Measurements from ENCODE around the gene SNRNP35. TPM values are rescaled to one million over a fixed set of nuclear protein-coding genes. Genes with fewer than 3 reads are reported as not detected.
A peak's percentile ranks its signal among the peaks of the same experiment; 100 is the strongest.

Gene SNRNP35
- total and polyA plus RNA-seq, 2 of the 8 experiments (the other 6 are each of a cell fraction or from before 2014, with no cell fraction given) = 8.0 to 16.9 TPM

DNA sequence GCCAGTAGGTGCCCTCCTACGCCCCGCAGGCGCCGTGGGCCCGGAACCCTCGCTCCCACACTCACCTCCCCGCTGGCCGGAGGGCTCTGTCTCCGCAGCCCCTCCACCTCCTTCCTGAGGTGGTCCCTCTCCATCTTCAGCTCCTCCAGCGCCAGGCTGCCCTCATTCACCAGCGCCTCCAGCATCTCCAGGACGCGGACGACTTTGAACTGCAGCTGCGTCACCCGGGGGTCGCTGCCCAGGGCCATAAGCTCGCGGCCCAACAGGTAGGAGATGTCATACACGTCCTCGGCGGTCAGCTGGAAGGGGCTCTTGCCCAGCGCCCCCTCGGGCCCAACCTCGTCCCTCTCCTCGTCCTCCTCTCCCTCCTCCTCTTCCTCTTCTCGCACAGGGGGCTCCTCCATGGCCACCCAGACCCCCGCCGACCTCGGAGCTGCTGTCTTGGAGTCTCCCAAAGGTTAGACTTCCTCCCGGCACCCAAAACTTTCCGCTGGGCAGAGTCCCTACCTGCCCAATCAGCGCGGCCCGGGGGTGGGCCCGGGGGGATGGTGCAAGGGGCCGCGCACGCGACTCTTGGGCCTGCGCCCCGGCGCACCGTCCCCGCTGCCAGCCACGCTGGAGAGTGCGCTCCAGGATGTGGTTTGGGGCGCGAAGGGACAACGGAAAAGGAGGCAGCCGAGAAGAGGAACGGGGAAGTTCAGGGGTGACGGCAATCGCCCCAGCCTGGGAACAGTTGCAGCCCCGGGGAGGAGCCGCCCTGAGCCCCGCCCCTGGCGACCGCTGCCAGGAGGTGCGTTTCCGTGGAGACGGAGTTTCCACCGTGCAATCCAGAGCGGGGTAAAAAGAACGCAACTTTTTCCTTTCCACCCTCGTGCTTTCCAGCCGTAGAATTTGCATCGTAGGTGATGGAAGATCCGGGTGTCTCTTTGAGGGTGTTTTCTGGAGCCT, 21.6 kb upstream of the SNRNP35 start, which contains the start of gene RILPL2:
Gene RILPL2, minus strand, starts transcription at position 668 of the 948 bp plus-strand sequence. Its CDS starts 264 bp downstream, at position 404.
- FAIRE-seq = no peak
- 3% methylated on average over 57 of the region's 69 CpGs; no CpG with 5 or more reads in 1 of the 2 experiments for WGBS, 2 experiments (ENCODE audit: extremely low coverage in 1 of 2, insufficient coverage in 1 of 2, insufficient read length in 1 of 2, insufficient replicate concordance in 2 of 2, low coverage in 1 of 2, low lambda C conversion rate in 2 of 2, missing lambda C conversion rate in 1 of 2)
- H3K56ac ChIP-seq (replicated peaks; ENCODE audit: insufficient read length, low read depth, low read length) = no peak within 1 kb of the TSS
- peak within 1 kb of the TSS; percentile 67 to 98 for H3K4me2 ChIP-seq (ENCODE audit: insufficient read depth in 1 of 2, low read depth in 2 of 2, low read length in 2 of 2)
- no peak within 1 kb of the TSS for H4K91ac ChIP-seq (replicated peaks; ENCODE audit: insufficient read length, low read length)
- DNase-seq (ENCODE audit: low read depth in 1 of 2, low spot score in 2 of 2) = peak in 1 of 2 experiments; percentile 89
- no peaks in the 10 kb centered on the region for H3K79me1 ChIP-seq (ENCODE audit: low read depth, low read length)
- ChIA-PET CTCF (ENCODE audit: partially characterized antibody) (interaction anchor here (0.9 to 1.4 kb wide), 4 partner anchors 9 to 93 kb away, joined by 3 read pairs; no protein-coding TSS in a partner anchor), POLR2A (ENCODE audit: partially characterized antibody) (interaction anchor here (0.9 to 1.3 kb wide), 4 partner anchors 24 to 97 kb away, joined by 3 read pairs; no protein-coding TSS in a partner anchor)
- no peak within 1 kb of the TSS for H2BK5ac ChIP-seq (ENCODE audit: low read depth, low read length)
- peak within 1 kb of the TSS; percentile 48 for H3K18ac ChIP-seq (ENCODE audit: extremely low read depth, low read length)
- peaks cover 0 to 3% (median 0%) of the 10 kb centered on the region in 4 experiments; a peak in 1 of 7 replicates for H3K4me1 ChIP-seq (replicated peaks in 1 of 4; ENCODE audit: control insufficient read depth in 3 of 4, insufficient read depth in 4 of 4, low read length in 3 of 4)
- H3K9me3 ChIP-seq (ENCODE audit: insufficient read depth in 2 of 2, low read depth in 1 of 2, low read length in 1 of 2) = no peaks in the 10 kb centered on the region
- 0 out of 2 replicates have a peak within 1 kb of the TSS, but pooled peaks have one; percentile 70 for H2AK5ac ChIP-seq (ENCODE audit: low read depth, low read length)
- no peak within 1 kb of the TSS for H3K23ac ChIP-seq (ENCODE audit: insufficient read length)
- H4K20me1 ChIP-seq (replicated peaks in 1 of 2; ENCODE audit: control insufficient read depth in 1 of 2, insufficient read depth in 2 of 2, low read length in 2 of 2) = peaks cover 0 to 3% of the 10 kb centered on the region in 2 experiments
- H2BK12ac ChIP-seq (ENCODE audit: low read depth, low read length) = no peak within 1 kb of the TSS
- H2BK15ac ChIP-seq (ENCODE audit: low read length) = no peak within 1 kb of the TSS
- H3K23me2 ChIP-seq (ENCODE audit: low read depth, low read length) = peaks cover 6% of the 10 kb centered on the region; the same call in 1 of the 2 replicates
- peaks cover 0 to 24% (median 16%) of the 10 kb centered on the region in 4 experiments; a peak in 5 of 7 replicates for H3K27me3 ChIP-seq (replicated peaks in 1 of 4; ENCODE audit: control insufficient read depth in 3 of 4, extremely low read depth in 1 of 4, insufficient read depth in 3 of 4, low read length in 3 of 4)
- peak within 1 kb of the TSS; percentile 65 for H2AFZ ChIP-seq (ENCODE audit: low read length)
- no peaks in the 10 kb centered on the region for H3K36me3 ChIP-seq (ENCODE audit: control insufficient read depth in 2 of 4, insufficient read depth in 4 of 4, low read length in 3 of 4)
- peak within 1 kb of the TSS; percentile 53 for H4K8ac ChIP-seq (ENCODE audit: extremely low read depth, insufficient read depth, low read length)
- no peak within 1 kb of the TSS; a peak in 1 of 7 replicates for H3K9ac ChIP-seq (replicated peaks in 1 of 4; ENCODE audit: extremely low read depth in 1 of 4, low read depth in 3 of 4, low read length in 3 of 4)
- H3K14ac ChIP-seq (ENCODE audit: insufficient read length) = no peak within 1 kb of the TSS
- no peak within 1 kb of the TSS for H2BK20ac ChIP-seq (ENCODE audit: low read length)
- H2BK120ac ChIP-seq (replicated peaks; ENCODE audit: low read depth, low read length) = no peak within 1 kb of the TSS
- no peak within 1 kb of the TSS for H4K5ac ChIP-seq (ENCODE audit: insufficient read length, low read depth, low read length)
- no peak within 1 kb of the TSS for H3K4ac ChIP-seq (replicated peaks; ENCODE audit: insufficient read length, low read depth, low read length)
- no peak within 1 kb of the TSS for H3K27ac ChIP-seq (ENCODE audit: low read depth, low read length)
- H3K79me2 ChIP-seq (ENCODE audit: control insufficient read depth in 1 of 2, insufficient read depth in 2 of 2, low read length in 2 of 2) = no peaks in the 10 kb centered on the region
- H3K4me3 ChIP-seq (ENCODE audit: extremely low read depth in 1 of 4, insufficient read depth in 2 of 4, low read depth in 3 of 4, low read length in 4 of 4) = peak within 1 kb of the TSS; percentile 44 to 84 (median 76)
- TF ChIP-seq ASH2L (IDR thresholded peaks at IDR 0.05; ENCODE audit: low read length) (no peak), SIN3A (conservative IDR thresholded peaks at IDR 0.05 in 1 of 2, IDR thresholded peaks at IDR 0.05 in 1 of 2; ENCODE audit: low read depth in 1 of 2, low read length in 2 of 2) (peak; percentile 56 to 63; a peak in 3 of 4 replicates), SAP30 (IDR thresholded peaks at IDR 0.05; ENCODE audit: insufficient read depth, insufficient replicate concordance, low read length) (peak; percentile 75), PHF8 (conservative IDR thresholded peaks at IDR 0.05; ENCODE audit: low read depth, low read length) (peak; percentile 35; the same call in 1 of the 2 replicates), E2F6 (IDR thresholded peaks at IDR 0.05) (no peak; the same call in 1 of the 2 replicates), KDM4A (IDR thresholded peaks at IDR 0.05; ENCODE audit: low read depth, low read length, severe bottlenecking) (peak; percentile 87), HDAC2 (IDR thresholded peaks at IDR 0.05; ENCODE audit: borderline replicate concordance in 1 of 2, low read depth in 2 of 2, low read length in 2 of 2) (0 out of 4 replicates have a peak, but pooled peaks of 1 of the 2 experiments have one; percentile 12)
- TF ChIP-seq, protein P1, sequence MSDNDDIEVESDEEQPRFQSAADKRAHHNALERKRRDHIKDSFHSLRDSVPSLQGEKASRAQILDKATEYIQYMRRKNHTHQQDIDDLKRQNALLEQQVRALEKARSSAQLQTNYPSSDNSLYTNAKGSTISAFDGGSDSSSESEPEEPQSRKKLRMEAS (IDR thresholded peaks at IDR 0.05) = peak; percentile 64; the same call in 1 of the 2 replicates

Measured in H1 (cell line).